Breast epithelium (tissue), 3 donors: ENCODE measurements around the gene FMN1.

Source experiments
- CTCF ChIP-seq, 3 donors: fragments of 450-650 bp; IDR thresholded peaks; one replicate each; pipeline ENCODE4 v1.5.1; 2016 to 2017; ENCODE audit warnings: antibody characterized with exemption in 3 of 3, mild to moderate bottlenecking in 3 of 3, moderate library complexity in 3 of 3
- POLR2A ChIP-seq: fragments of 450-650 bp; IDR thresholded peaks from one replicate; pipeline ENCODE4 v1.6.1; 2016; ENCODE audit warnings: antibody characterized with exemption, mild to moderate bottlenecking, moderate library complexity
- POLR2AphosphoS5 ChIP-seq, 3 donors: sonication (generic); formaldehyde crosslinking; IDR thresholded peaks; one replicate each; pipeline ENCODE4 v1.6.1; 2017; ENCODE audit warnings: antibody characterized with exemption in 3 of 3

DNA sequence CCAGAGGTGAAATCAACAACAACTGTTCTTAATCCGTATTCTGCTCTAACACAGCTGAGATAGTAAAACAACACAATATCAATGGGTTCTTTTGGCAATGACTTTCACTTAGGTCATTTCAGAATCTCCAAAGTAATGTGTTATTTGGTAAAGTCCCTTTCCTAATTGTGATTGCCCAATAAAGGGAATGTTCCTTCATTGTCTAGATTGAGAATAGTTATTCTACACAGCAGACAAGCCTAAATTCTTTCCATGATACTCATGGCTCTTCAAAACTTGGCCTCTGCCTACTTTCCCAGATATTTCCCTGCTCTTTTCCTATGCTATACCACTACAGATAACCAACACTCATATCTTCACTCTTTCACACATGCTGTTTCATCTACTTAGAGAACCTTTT, 219.8 kb downstream of the FMN1 start:
- TF ChIP-seq CTCF (IDR thresholded peaks at IDR 0.05) (no peak), POLR2A (no peak), POLR2AphosphoS5 (IDR thresholded peaks at IDR 0.05) (no peak)
